LoVo (cell line): ENCODE data around the gene HCN1.
"Not testable (repeated sequence)": the region's sequence is repeated elsewhere in the genome, so short reads cannot be mapped to it uniquely, and the experiment has no call there.

Experiments
- DNase-seq: peaks from one replicate; pipeline ENCODE4 v3.0.0-alpha.2; 2016; ENCODE audit warnings: low spot score

The HCN1 gene

GRCh38 chr5:45617859-45618416 is 78.2 kb downstream of the HCN1 start:
- DNase-seq: no peak

GRCh38 chr5:45609661-45610060 is 86.5 kb downstream of the HCN1 start:
- no peak for DNase-seq

GRCh38 chr5:45604092-45604491 is 92.1 kb downstream of the HCN1 start:
- no peak for DNase-seq

- no peak for DNase-seq
Observed at GRCh38 chr5:45601424-45601823, 94.8 kb downstream of the HCN1 start.

- DNase-seq: no peak
Observed at GRCh38 chr5:45596320-45596719, 99.9 kb downstream of the HCN1 start.

- not testable (repeated sequence) for DNase-seq
Observed at GRCh38 chr5:45586001-45586400, 110.2 kb downstream of the HCN1 start.

- no peak for DNase-seq
Observed at GRCh38 chr5:45578270-45578669, 117.9 kb downstream of the HCN1 start.

GRCh38 chr5:45568813-45569212 is 127.4 kb downstream of the HCN1 start:
- DNase-seq: no peak

- no peak for DNase-seq
Observed at GRCh38 chr5:45542421-45542820, 153.8 kb downstream of the HCN1 start.

- no peak for DNase-seq
Observed at GRCh38 chr5:45533663-45534062, 162.5 kb downstream of the HCN1 start.

- DNase-seq: no peak
Observed at GRCh38 chr5:45532826-45533624, 163.2 kb downstream of the HCN1 start.

- no peak for DNase-seq
Observed at GRCh38 chr5:45521067-45521466, 175.1 kb downstream of the HCN1 start.

- DNase-seq: no peak
Observed at GRCh38 chr5:45512521-45512920, 183.7 kb downstream of the HCN1 start.

GRCh38 chr5:45509371-45509770 is 186.8 kb downstream of the HCN1 start:
- no peak for DNase-seq

GRCh38 chr5:45508135-45508534 is 188.0 kb downstream of the HCN1 start:
- DNase-seq: no peak

- DNase-seq: no peak
Observed at GRCh38 chr5:45507178-45507577, 189.0 kb downstream of the HCN1 start.

- DNase-seq: not testable (repeated sequence)
Observed at GRCh38 chr5:45499006-45499405, 197.2 kb downstream of the HCN1 start.

GRCh38 chr5:45491368-45491767 is 204.8 kb downstream of the HCN1 start:
- peak; percentile 41 for DNase-seq

- DNase-seq: no peak
Observed at GRCh38 chr5:45484781-45485180, 211.4 kb downstream of the HCN1 start.

- DNase-seq: peak; percentile 19
Observed at GRCh38 chr5:45454114-45454513, 242.1 kb downstream of the HCN1 start.

- DNase-seq: not testable (repeated sequence)
Observed at GRCh38 chr5:45444856-45445255, 251.3 kb downstream of the HCN1 start.

- DNase-seq: no peak
Observed at GRCh38 chr5:45440466-45440865, 255.7 kb downstream of the HCN1 start.

GRCh38 chr5:45437752-45438151 is 258.4 kb downstream of the HCN1 start:
- DNase-seq: no peak
